Measurements from ENCODE around the gene TSPAN15. TPM values are rescaled to one million over a fixed set of nuclear protein-coding genes. Genes with fewer than 3 reads are reported as not detected.

The TSPAN15 gene
- total and polyA plus RNA-seq, 2 donors (not counting 1 experiment from before 2014, with no cell fraction given) = 0.56 to 2.6 TPM

GRCh38 chr10:69406302-69406811 is 44.9 kb upstream of the TSPAN15 start:
- Histone ChIP-seq H3K9ac (ENCODE audit: insufficient read depth, low read length) (no peak overlapping the region), H3K4me3 (replicated peaks in 1 of 4; ENCODE audit: control extremely low read depth in 1 of 4, insufficient read depth in 1 of 4, low read depth in 3 of 4, low read length in 4 of 4) (no peak overlapping the region), H3K27me3 (ENCODE audit: control insufficient read depth, insufficient read depth, low read length) (no peaks in the 10 kb centered on the region), H2AFZ (ENCODE audit: low read length) (no peak overlapping the region), H3K27ac (ENCODE audit: insufficient read depth, low read length) (no peak overlapping the region), H3K4me2 (ENCODE audit: extremely low read depth, insufficient read depth, low read length) (no peak overlapping the region), H3K9me3 (ENCODE audit: control insufficient read depth, insufficient read depth, low read depth, low read length) (no peaks in the 10 kb centered on the region), H4K20me1 (ENCODE audit: control insufficient read depth, extremely low read depth, insufficient read depth, low read length) (no peaks in the 10 kb centered on the region), H3K79me2 (ENCODE audit: control insufficient read depth, insufficient read depth, low read length) (no peaks in the 10 kb centered on the region), H3K4me1 (ENCODE audit: control insufficient read depth, extremely low read depth, insufficient read depth, low read length) (peaks cover 19% of the 10 kb centered on the region), H3K36me3 (ENCODE audit: control insufficient read depth, insufficient read depth, low read length) (peaks cover 3% of the 10 kb centered on the region)
- DNase-seq (ENCODE audit: low read depth in 2 of 2) = no peak
- no peak for TF ChIP-seq EZH2 (IDR thresholded peaks at IDR 0.05; ENCODE audit: low read length, missing control alignments)
- TF ChIP-seq CTCF (conservative IDR thresholded peaks at IDR 0.05 in 1 of 2, IDR thresholded peaks at IDR 0.05 in 1 of 2; ENCODE audit: low read depth in 1 of 2, low read length in 2 of 2) = no peak

DNA sequence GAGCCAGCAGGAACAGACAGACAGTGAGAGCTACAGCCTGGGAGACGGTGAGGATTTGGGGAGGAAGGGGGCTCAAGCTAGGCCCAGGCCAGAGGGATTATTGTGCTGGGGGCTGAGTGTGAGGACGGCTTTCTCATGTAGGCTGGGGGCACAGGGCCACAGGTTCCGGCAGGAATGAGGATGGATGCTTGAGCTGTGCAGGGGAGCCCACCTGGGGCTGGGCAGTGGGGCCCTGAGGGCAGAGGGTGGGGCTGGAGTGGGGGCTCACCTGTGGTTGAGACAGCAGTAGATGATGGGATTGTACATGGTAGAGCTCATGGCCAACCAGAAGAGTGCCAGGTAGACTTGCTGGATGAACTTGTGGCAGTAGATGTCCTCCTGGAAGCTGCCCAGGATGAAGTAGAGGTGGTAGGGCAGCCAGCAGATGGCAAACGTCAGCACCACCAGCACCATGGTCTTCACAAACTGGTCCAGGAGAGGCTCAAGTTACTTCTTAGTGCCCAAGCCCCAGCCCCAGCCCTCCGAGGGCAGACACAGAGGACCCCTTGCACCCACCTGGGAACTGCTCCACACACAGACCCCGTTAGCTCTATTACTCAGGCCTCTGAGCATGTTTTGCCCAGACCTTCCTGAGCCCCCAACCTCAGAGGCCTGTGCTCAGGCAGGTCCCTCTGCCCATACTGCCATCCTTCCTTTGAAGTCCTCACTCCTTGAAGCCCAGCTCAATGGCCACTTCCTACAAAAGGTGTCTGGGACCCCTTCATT is 44.3 kb upstream of the TSPAN15 start:
- Histone ChIP-seq H3K9ac (ENCODE audit: insufficient read depth, low read length) (no peak overlapping the region), H3K27me3 (ENCODE audit: control insufficient read depth, insufficient read depth, low read length) (no peaks in the 10 kb centered on the region), H3K79me2 (ENCODE audit: control insufficient read depth, insufficient read depth, low read length) (no peaks in the 10 kb centered on the region), H3K4me3 (replicated peaks in 1 of 4; ENCODE audit: control extremely low read depth in 1 of 4, insufficient read depth in 1 of 4, low read depth in 3 of 4, low read length in 4 of 4) (no peak overlapping the region), H2AFZ (ENCODE audit: low read length) (no peak overlapping the region), H3K9me3 (ENCODE audit: control insufficient read depth, insufficient read depth, low read depth, low read length) (no peaks in the 10 kb centered on the region), H3K36me3 (ENCODE audit: control insufficient read depth, insufficient read depth, low read length) (peaks cover 2% of the 10 kb centered on the region), H3K27ac (ENCODE audit: insufficient read depth, low read length) (no peak overlapping the region), H4K20me1 (ENCODE audit: control insufficient read depth, extremely low read depth, insufficient read depth, low read length) (no peaks in the 10 kb centered on the region), H3K4me1 (ENCODE audit: control insufficient read depth, extremely low read depth, insufficient read depth, low read length) (peaks cover 19% of the 10 kb centered on the region), H3K4me2 (ENCODE audit: extremely low read depth, insufficient read depth, low read length) (no peak overlapping the region)
- TF ChIP-seq CTCF (conservative IDR thresholded peaks at IDR 0.05 in 1 of 2, IDR thresholded peaks at IDR 0.05 in 1 of 2; ENCODE audit: low read depth in 1 of 2, low read length in 2 of 2) (no peak), EZH2 (IDR thresholded peaks at IDR 0.05; ENCODE audit: low read length, missing control alignments) (no peak)
- no peak for DNase-seq (ENCODE audit: low read depth in 2 of 2)

DNA sequence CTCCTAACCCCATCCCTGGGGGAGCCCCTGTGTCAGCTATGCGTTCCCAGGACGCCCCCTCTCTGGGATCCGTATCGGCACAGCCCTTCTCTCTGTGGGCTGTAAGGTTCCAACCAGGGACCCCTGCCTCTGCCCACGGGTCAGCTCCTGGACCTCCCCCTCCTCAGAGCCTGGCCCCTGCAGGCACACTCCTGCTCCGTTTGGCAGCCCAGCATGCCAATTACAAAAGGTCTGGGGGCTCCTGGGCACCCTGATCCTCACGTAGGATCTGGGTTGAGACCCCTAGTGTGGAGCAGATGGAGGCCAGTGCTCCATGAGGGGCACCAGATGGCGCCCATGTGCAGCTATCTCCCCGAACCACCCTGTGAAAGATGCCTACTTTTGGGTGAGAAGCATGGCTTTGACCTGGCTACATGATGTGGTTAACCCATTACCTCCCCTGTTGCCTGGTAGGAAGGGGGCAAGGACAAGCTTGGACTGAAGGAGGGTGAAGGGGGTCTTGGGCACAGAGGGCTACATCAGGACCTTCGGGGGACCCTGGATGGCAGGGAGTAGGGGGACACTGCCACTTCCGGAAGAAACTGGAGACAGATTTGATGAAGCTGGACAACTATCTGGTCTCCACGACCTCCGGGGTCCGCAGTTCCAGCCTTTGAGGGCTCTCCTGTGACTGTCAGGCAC is 43.5 kb upstream of the TSPAN15 start:
- Histone ChIP-seq H2AFZ (ENCODE audit: low read length) (no peak overlapping the region), H3K79me2 (ENCODE audit: control insufficient read depth, insufficient read depth, low read length) (no peaks in the 10 kb centered on the region), H3K27ac (ENCODE audit: insufficient read depth, low read length) (peak overlapping the region; percentile 16), H3K4me2 (ENCODE audit: extremely low read depth, insufficient read depth, low read length) (peak overlapping the region; percentile 40), H3K36me3 (ENCODE audit: control insufficient read depth, insufficient read depth, low read length) (peaks cover 2% of the 10 kb centered on the region), H4K20me1 (ENCODE audit: control insufficient read depth, extremely low read depth, insufficient read depth, low read length) (no peaks in the 10 kb centered on the region), H3K4me1 (ENCODE audit: control insufficient read depth, extremely low read depth, insufficient read depth, low read length) (peaks cover 19% of the 10 kb centered on the region), H3K4me3 (replicated peaks in 1 of 4; ENCODE audit: control extremely low read depth in 1 of 4, insufficient read depth in 1 of 4, low read depth in 3 of 4, low read length in 4 of 4) (peak overlapping the region in 2 of 4 experiments; percentile 5 to 21), H3K9ac (ENCODE audit: insufficient read depth, low read length) (no peak overlapping the region), H3K9me3 (ENCODE audit: control insufficient read depth, insufficient read depth, low read depth, low read length) (no peaks in the 10 kb centered on the region), H3K27me3 (ENCODE audit: control insufficient read depth, insufficient read depth, low read length) (no peaks in the 10 kb centered on the region)
- no peak for DNase-seq (ENCODE audit: low read depth in 2 of 2)
- TF ChIP-seq CTCF (conservative IDR thresholded peaks at IDR 0.05 in 1 of 2, IDR thresholded peaks at IDR 0.05 in 1 of 2; ENCODE audit: low read depth in 1 of 2, low read length in 2 of 2) (no peak), EZH2 (IDR thresholded peaks at IDR 0.05; ENCODE audit: low read length, missing control alignments) (no peak)
